ENCODE measurements around the gene ZMAT5. TPM values are rescaled to one million over a fixed set of nuclear protein-coding genes. Genes with fewer than 3 reads are reported as not detected.

The ZMAT5 gene
- total and polyA plus RNA-seq, 2 of the 13 experiments (the other 11 are each of a cell fraction or from before 2014, with no cell fraction given): 20.7 to 27.8 TPM

DNA sequence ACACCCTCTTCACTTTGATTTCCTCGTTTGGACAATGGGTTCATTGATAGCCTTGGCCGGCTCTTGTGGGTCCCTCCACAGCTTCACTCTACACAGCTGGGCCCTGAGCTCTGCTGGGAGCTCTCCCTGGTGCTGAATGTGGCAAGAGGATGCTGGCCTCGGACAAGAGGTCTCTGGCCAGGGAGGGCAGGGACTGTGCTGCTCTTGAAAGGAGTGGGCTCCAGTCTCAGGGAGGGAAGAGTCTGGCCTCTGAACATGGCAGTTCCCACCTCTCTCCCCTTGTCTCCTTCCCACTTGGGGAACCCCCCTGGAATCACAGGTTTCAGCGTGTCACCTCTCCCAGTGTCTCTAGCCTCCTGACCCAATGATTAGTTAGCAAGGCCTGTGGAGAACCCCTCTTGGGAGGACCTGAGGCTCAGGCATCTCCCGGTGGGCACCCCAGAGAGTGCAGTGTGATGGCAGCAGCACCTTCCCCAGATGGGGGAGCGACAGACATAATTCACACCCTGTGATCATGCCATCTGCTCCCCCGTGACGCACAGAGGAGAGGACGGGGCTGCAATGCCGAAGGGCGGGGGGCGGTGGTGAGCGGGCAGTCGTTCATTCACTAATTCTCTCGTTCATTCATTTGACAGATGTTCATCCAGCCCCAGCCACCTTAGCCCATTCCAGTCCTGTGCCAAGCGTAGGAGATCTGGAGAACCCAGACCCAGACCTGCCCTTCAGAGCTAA, 49.8 kb downstream of the ZMAT5 start (continued):
- TF ChIP-seq ZNF691 (CRISPR knock-in tag; IDR thresholded peaks at IDR 0.05; ENCODE audit: borderline replicate concordance, low read depth) (peak; percentile 43; the same call in 1 of the 2 replicates), DNMT1 (CRISPR knock-in tag; IDR thresholded peaks at IDR 0.05) (no peak), ZNF143 (CRISPR knock-in tag; IDR thresholded peaks at IDR 0.05) (no peak), ZNF564 (CRISPR knock-in tag; IDR thresholded peaks at IDR 0.05) (0 out of 2 replicates have a peak, but pooled peaks have one; percentile 51), ZKSCAN5 (CRISPR knock-in tag; IDR thresholded peaks at IDR 0.05) (no peak), ZKSCAN8 (CRISPR knock-in tag; IDR thresholded peaks at IDR 0.05; ENCODE audit: borderline replicate concordance) (no peak), ZNF530 (CRISPR knock-in tag; IDR thresholded peaks at IDR 0.05; ENCODE audit: low read depth) (0 out of 2 replicates have a peak, but pooled peaks have one; percentile 37), ZNF3 (CRISPR knock-in tag; IDR thresholded peaks at IDR 0.05) (no peak), ZFP82 (CRISPR knock-in tag; IDR thresholded peaks at IDR 0.05; ENCODE audit: borderline replicate concordance) (no peak), ZNF558 (CRISPR knock-in tag; IDR thresholded peaks at IDR 0.05; ENCODE audit: borderline replicate concordance) (peak; percentile 97; the same call in 1 of the 2 replicates), KMT2B (CRISPR knock-in tag; IDR thresholded peaks at IDR 0.05) (peak; percentile 79)
- TF ChIP-seq, protein P1, sequence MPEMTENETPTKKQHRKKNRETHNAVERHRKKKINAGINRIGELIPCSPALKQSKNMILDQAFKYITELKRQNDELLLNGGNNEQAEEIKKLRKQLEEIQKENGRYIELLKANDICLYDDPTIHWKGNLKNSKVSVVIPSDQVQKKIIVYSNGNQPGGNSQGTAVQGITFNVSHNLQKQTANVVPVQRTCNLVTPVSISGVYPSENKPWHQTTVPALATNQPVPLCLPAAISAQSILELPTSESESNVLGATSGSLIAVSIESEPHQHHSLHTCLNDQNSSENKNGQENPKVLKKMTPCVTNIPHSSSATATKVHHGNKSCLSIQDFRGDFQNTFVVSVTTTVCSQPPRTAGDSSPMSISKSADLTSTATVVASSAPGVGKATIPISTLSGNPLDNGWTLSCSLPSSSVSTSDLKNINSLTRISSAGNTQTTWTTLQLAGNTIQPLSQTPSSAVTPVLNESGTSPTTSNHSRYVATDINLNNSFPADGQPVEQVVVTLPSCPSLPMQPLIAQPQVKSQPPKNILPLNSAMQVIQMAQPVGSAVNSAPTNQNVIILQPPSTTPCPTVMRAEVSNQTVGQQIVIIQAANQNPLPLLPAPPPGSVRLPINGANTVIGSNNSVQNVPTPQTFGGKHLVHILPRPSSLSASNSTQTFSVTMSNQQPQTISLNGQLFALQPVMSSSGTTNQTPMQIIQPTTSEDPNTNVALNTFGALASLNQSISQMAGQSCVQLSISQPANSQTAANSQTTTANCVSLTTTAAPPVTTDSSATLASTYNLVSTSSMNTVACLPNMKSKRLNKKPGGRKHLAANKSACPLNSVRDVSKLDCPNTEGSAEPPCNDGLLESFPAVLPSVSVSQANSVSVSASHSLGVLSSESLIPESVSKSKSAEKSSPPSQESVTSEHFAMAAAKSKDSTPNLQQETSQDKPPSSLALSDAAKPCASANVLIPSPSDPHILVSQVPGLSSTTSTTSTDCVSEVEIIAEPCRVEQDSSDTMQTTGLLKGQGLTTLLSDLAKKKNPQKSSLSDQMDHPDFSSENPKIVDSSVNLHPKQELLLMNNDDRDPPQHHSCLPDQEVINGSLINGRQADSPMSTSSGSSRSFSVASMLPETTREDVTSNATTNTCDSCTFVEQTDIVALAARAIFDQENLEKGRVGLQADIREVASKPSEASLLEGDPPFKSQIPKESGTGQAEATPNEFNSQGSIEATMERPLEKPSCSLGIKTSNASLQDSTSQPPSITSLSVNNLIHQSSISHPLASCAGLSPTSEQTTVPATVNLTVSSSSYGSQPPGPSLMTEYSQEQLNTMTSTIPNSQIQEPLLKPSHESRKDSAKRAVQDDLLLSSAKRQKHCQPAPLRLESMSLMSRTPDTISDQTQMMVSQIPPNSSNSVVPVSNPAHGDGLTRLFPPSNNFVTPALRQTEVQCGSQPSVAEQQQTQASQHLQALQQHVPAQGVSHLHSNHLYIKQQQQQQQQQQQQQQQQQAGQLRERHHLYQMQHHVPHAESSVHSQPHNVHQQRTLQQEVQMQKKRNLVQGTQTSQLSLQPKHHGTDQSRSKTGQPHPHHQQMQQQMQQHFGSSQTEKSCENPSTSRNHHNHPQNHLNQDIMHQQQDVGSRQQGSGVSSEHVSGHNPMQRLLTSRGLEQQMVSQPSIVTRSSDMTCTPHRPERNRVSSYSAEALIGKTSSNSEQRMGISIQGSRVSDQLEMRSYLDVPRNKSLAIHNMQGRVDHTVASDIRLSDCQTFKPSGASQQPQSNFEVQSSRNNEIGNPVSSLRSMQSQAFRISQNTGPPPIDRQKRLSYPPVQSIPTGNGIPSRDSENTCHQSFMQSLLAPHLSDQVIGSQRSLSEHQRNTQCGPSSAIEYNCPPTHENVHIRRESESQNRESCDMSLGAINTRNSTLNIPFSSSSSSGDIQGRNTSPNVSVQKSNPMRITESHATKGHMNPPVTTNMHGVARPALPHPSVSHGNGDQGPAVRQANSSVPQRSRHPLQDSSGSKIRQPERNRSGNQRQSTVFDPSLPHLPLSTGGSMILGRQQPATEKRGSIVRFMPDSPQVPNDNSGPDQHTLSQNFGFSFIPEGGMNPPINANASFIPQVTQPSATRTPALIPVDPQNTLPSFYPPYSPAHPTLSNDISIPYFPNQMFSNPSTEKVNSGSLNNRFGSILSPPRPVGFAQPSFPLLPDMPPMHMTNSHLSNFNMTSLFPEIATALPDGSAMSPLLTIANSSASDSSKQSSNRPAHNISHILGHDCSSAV (CRISPR knock-in tag; IDR thresholded peaks at IDR 0.05; ENCODE audit: borderline replicate concordance): no peak
- TF ChIP-seq, protein P2, sequence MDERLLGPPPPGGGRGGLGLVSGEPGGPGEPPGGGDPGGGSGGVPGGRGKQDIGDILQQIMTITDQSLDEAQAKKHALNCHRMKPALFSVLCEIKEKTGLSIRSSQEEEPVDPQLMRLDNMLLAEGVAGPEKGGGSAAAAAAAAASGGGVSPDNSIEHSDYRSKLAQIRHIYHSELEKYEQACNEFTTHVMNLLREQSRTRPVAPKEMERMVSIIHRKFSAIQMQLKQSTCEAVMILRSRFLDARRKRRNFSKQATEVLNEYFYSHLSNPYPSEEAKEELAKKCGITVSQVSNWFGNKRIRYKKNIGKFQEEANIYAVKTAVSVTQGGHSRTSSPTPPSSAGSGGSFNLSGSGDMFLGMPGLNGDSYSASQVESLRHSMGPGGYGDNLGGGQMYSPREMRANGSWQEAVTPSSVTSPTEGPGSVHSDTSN (CRISPR knock-in tag; IDR thresholded peaks at IDR 0.05): no peak
- TF ChIP-seq, protein P3, sequence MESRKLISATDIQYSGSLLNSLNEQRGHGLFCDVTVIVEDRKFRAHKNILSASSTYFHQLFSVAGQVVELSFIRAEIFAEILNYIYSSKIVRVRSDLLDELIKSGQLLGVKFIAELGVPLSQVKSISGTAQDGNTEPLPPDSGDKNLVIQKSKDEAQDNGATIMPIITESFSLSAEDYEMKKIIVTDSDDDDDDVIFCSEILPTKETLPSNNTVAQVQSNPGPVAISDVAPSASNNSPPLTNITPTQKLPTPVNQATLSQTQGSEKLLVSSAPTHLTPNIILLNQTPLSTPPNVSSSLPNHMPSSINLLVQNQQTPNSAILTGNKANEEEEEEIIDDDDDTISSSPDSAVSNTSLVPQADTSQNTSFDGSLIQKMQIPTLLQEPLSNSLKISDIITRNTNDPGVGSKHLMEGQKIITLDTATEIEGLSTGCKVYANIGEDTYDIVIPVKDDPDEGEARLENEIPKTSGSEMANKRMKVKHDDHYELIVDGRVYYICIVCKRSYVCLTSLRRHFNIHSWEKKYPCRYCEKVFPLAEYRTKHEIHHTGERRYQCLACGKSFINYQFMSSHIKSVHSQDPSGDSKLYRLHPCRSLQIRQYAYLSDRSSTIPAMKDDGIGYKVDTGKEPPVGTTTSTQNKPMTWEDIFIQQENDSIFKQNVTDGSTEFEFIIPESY (CRISPR knock-in tag; IDR thresholded peaks at IDR 0.05): peak; percentile 44; the same call in 1 of the 2 replicates
